MM.1S (cell line): ENCODE results near the gene TMA16.

Experiments used
- DNase-seq: peaks from one replicate; pipeline ENCODE4 v3.0.0-alpha.2; 2015
- H2AFZ ChIP-seq: fragments of 300-600 bp; sonication (generic); 2 replicates; pipeline ENCODE4 v1.6.0; 2016; ENCODE audit warnings: antibody characterized with exemption, low read length
- H3F3A ChIP-seq: fragments of 300-600 bp; sonication (generic); 2 replicates; pipeline ENCODE4 v1.6.1; 2016; ENCODE audit warnings: mild to moderate bottlenecking, antibody characterized with exemption, low read length, moderate library complexity, mixed read lengths; ENCODE audit not compliant: insufficient read depth
- H3K27ac ChIP-seq: fragments of 300-600 bp; sonication (generic); 2 replicates; pipeline ENCODE4 v1.5.1; 2016; ENCODE audit warnings: mild to moderate bottlenecking, low read length
- H3K27me3 ChIP-seq: fragments of 300-600 bp; sonication (generic); replicated peaks from 2 replicates; pipeline ENCODE4 v1.6.0; 2016; ENCODE audit warnings: low read length; ENCODE audit not compliant: insufficient read depth
- H3K36me3 ChIP-seq: fragments of 300-600 bp; sonication (generic); replicated peaks from 2 replicates; pipeline ENCODE4 v1.6.1; 2016; ENCODE audit warnings: mild to moderate bottlenecking, low read length, mixed read lengths; ENCODE audit not compliant: insufficient read depth
- H3K4me1 ChIP-seq: fragments of 300-600 bp; sonication (generic); 2 replicates; pipeline ENCODE4 v1.6.1; 2016; ENCODE audit warnings: low read length, mixed read lengths
- H3K4me2 ChIP-seq: fragments of 300-600 bp; sonication (generic); 2 replicates; pipeline ENCODE4 v1.6.0; 2016; ENCODE audit warnings: low read depth, low read length
- H3K4me3 ChIP-seq: fragments of 300-600 bp; sonication (generic); 2 replicates; pipeline ENCODE4 v1.5.1; 2016; ENCODE audit warnings: low read length, mixed read lengths
- H3K79me2 ChIP-seq: fragments of 300-600 bp; sonication (generic); 2 replicates; pipeline ENCODE4 v1.6.1; 2016; ENCODE audit warnings: mixed run types, low read length, mixed read lengths
- H3K9ac ChIP-seq: fragments of 300-600 bp; sonication (generic); 2 replicates; pipeline ENCODE4 v1.6.1; 2016; ENCODE audit warnings: low read length, mixed read lengths
- H3K9me2 ChIP-seq: fragments of 300-600 bp; sonication (generic); replicated peaks from 2 replicates; pipeline ENCODE4 v1.6.1; 2016; ENCODE audit warnings: mild to moderate bottlenecking, low read length, mixed read lengths; ENCODE audit not compliant: insufficient read depth
- H3K9me3 ChIP-seq: fragments of 300-600 bp; sonication (generic); replicated peaks from 2 replicates; pipeline ENCODE4 v1.6.1; 2016; ENCODE audit warnings: mild to moderate bottlenecking, low read length, mixed read lengths; ENCODE audit not compliant: insufficient read depth
- H4K20me1 ChIP-seq: fragments of 300-600 bp; sonication (generic); 2 replicates; pipeline ENCODE4 v1.6.1; 2016; ENCODE audit warnings: mild to moderate bottlenecking, low read length, moderate library complexity, mixed read lengths; ENCODE audit not compliant: insufficient read depth
- EZH2 ChIP-seq: fragments of 300-600 bp; sonication (generic); optimal IDR thresholded peaks from 2 replicates; pipeline ENCODE3; 2017; ENCODE audit warnings: low read depth, mild to moderate bottlenecking, antibody characterized with exemption, low read length, mixed read lengths
- EZH2phosphoT487 ChIP-seq: fragments of 300-600 bp; sonication (generic); IDR thresholded peaks from 2 replicates; pipeline ENCODE4 v1.6.1; 2018; ENCODE audit warnings: antibody characterized with exemption, low read length
- TF ChIP-seq, protein P1 (sequence below): fragments of 300-600 bp; sonication (generic); IDR thresholded peaks from 2 replicates; pipeline ENCODE4 v1.5.1; 2016; ENCODE audit warnings: antibody characterized with exemption, low read length, mixed read lengths

TMA16 gene

DNA sequence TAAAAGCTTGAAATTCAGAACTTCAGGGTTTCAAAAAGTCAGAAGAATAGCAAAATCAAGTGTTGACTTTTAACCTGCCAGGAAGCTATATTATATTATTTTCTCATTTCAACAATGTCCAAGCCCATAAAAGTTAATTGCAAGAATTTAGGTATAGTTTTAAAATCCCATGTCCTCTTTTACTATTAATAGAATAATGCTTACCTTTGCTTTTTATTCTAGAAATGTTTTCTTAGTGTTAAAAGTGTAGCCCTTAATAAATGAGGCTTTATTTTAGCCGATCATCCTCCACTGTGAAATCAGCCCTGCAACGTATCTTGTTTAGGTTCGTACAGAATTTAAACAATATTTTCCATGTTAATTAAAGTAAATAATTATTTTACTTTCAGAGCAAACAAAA is 31.5 kb downstream of the TMA16 start:
- no peak for TF ChIP-seq EZH2phosphoT487
- TF ChIP-seq, protein P1, sequence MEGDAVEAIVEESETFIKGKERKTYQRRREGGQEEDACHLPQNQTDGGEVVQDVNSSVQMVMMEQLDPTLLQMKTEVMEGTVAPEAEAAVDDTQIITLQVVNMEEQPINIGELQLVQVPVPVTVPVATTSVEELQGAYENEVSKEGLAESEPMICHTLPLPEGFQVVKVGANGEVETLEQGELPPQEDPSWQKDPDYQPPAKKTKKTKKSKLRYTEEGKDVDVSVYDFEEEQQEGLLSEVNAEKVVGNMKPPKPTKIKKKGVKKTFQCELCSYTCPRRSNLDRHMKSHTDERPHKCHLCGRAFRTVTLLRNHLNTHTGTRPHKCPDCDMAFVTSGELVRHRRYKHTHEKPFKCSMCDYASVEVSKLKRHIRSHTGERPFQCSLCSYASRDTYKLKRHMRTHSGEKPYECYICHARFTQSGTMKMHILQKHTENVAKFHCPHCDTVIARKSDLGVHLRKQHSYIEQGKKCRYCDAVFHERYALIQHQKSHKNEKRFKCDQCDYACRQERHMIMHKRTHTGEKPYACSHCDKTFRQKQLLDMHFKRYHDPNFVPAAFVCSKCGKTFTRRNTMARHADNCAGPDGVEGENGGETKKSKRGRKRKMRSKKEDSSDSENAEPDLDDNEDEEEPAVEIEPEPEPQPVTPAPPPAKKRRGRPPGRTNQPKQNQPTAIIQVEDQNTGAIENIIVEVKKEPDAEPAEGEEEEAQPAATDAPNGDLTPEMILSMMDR, result no peak
- no peak for TF ChIP-seq EZH2
- no peak overlapping the region for H3K27ac ChIP-seq

DNA sequence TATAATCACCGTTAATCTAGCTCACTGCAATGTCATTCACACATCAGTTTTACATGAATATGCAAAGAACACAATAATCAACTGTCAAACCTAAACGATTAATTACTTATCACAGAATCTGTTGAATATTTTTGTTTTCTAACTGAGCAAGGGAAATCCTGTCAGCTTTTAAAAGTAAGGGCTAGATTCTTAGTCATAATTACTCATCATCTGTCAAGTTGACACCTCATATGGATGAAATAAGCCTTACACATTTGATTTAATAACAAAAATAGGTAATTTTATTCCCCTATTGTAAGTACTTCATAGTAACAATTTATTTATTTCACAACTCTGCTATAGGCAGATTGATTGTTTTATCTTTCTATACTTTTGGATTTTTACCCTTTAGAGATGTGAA is 32.7 kb downstream of the TMA16 start:
- no peaks in the 10 kb centered on the region for H4K20me1 ChIP-seq
- no peaks in the 10 kb centered on the region for H3K4me1 ChIP-seq
- no peaks in the 10 kb centered on the region for H3F3A ChIP-seq
- no peak overlapping the region for H3K27ac ChIP-seq
- H3K9me3 ChIP-seq, result no peaks in the 10 kb centered on the region
- no peaks in the 10 kb centered on the region for H3K79me2 ChIP-seq
- no peak for DNase-seq
- H2AFZ ChIP-seq, result no peak overlapping the region
- no peaks in the 10 kb centered on the region for H3K36me3 ChIP-seq
- H3K9ac ChIP-seq, result no peak overlapping the region
- H3K27me3 ChIP-seq, result no peaks in the 10 kb centered on the region
- H3K9me2 ChIP-seq, result no peaks in the 10 kb centered on the region
- TF ChIP-seq EZH2 (no peak), EZH2phosphoT487 (no peak)
- TF ChIP-seq, protein P1, result no peak
- H3K4me3 ChIP-seq, result no peak overlapping the region
- H3K4me2 ChIP-seq, result no peak overlapping the region

More for the DNA sequence above, 31.5 kb downstream of the TMA16 start:
- no peaks in the 10 kb centered on the region for H3K79me2 ChIP-seq
- DNase-seq, result no peak
- H3K27me3 ChIP-seq, result no peaks in the 10 kb centered on the region
- no peaks in the 10 kb centered on the region for H3K4me1 ChIP-seq
- no peaks in the 10 kb centered on the region for H3K36me3 ChIP-seq
- no peak overlapping the region for H3K9ac ChIP-seq
- no peak overlapping the region for H3K4me2 ChIP-seq
- H3K9me3 ChIP-seq, result no peaks in the 10 kb centered on the region
- no peak overlapping the region for H3K4me3 ChIP-seq
- H2AFZ ChIP-seq, result no peak overlapping the region
- H3F3A ChIP-seq, result no peaks in the 10 kb centered on the region
- no peaks in the 10 kb centered on the region for H3K9me2 ChIP-seq
- no peaks in the 10 kb centered on the region for H4K20me1 ChIP-seq

- Histone ChIP-seq H3K27ac (no peak overlapping the region), H3K36me3 (no peaks in the 10 kb centered on the region), H2AFZ (no peak overlapping the region), H3K9ac (no peak overlapping the region), H3K9me3 (no peaks in the 10 kb centered on the region), H3F3A (no peaks in the 10 kb centered on the region), H3K4me1 (no peaks in the 10 kb centered on the region), H3K9me2 (no peaks in the 10 kb centered on the region), H3K79me2 (no peaks in the 10 kb centered on the region), H4K20me1 (no peaks in the 10 kb centered on the region), H3K4me2 (no peak overlapping the region), H3K27me3 (no peaks in the 10 kb centered on the region), H3K4me3 (no peak overlapping the region)
- TF ChIP-seq, protein P1, result no peak
- TF ChIP-seq EZH2 (no peak), EZH2phosphoT487 (no peak)
- DNase-seq, result no peak
Measured at GRCh38 chr4:163528653-163529052, 34.2 kb downstream of the TMA16 start.
